Thymus (tissue), 11 donors: ENCODE results near the gene MACROD2. TPM values are rescaled to one million over a fixed set of nuclear protein-coding genes. Genes with fewer than 3 reads are reported as not detected.
"Not testable (repeated sequence)": the region's sequence is repeated elsewhere in the genome, so short reads cannot be mapped to it uniquely, and the experiment has no call there.

Source experiments
- DNase-seq, 9 donors: peaks; one replicate each; pipeline ENCODE4 v3.0.0-alpha.2; 2013; ENCODE audit warnings: low spot score in 9 of 9, low read depth in 6 of 9, missing footprints in 1 of 9
- H3K27ac ChIP-seq, 2 donors: one replicate each; pipeline ENCODE4 v1.5.1; 2013; ENCODE audit warnings: control low read depth in 1 of 2, low read depth in 1 of 2, low read length in 1 of 2, mild to moderate bottlenecking in 1 of 2, moderate library complexity in 1 of 2
- H3K27me3 ChIP-seq, 2 donors: one replicate each; pipeline ENCODE4 v1.5.1; 2013; ENCODE audit warnings: low read length in 1 of 2; ENCODE audit not compliant: control insufficient read depth in 2 of 2, insufficient read depth in 1 of 2
- H3K36me3 ChIP-seq, 2 donors: one replicate each; pipeline ENCODE4 v1.5.1; 2013; ENCODE audit warnings: low read length in 1 of 2, mild to moderate bottlenecking in 1 of 2, moderate library complexity in 1 of 2; ENCODE audit not compliant: control insufficient read depth in 2 of 2, insufficient read depth in 2 of 2
- H3K4me1 ChIP-seq, 2 donors: one replicate each; pipeline ENCODE4 v1.5.1; 2013; ENCODE audit warnings: low read length in 2 of 2; ENCODE audit not compliant: control insufficient read depth in 2 of 2, insufficient read depth in 2 of 2
- H3K4me3 ChIP-seq, 2 donors: one replicate each; pipeline ENCODE4 v1.5.1; 2013; ENCODE audit warnings: low read length in 2 of 2, control low read depth in 1 of 2, mild to moderate bottlenecking in 1 of 2
- H3K9me3 ChIP-seq, 2 donors: one replicate each; pipeline ENCODE4 v1.5.1; 2013; ENCODE audit warnings: low read length in 1 of 2, mild to moderate bottlenecking in 1 of 2; ENCODE audit not compliant: control insufficient read depth in 2 of 2, insufficient read depth in 1 of 2
- WGBS: extraction: QIAGEN DNeasy Blood & Tissue Kit; methylation state at CpG from one replicate; pipeline ENCODE4 v1.1.7; 2013; 5-methylcytosine and 5-hydroxymethylcytosine counted together
- polyA plus RNA-seq: library from polyadenylated mRNA; stranded (reverse); fragments of 200-250 nt; gene quantifications from one replicate; pipeline ENCODE4 v1.2.3, GENCODE V29; 2013
- total RNA-seq: library from RNA; stranded (reverse); fragments of 120-200 nt; gene quantifications from one replicate; pipeline ENCODE4 v1.2.4, GENCODE V29; 2013
- donor health status: healthy.

MACROD2 gene
- total and polyA plus RNA-seq, 2 donors, result 1.6 to 4.2 TPM

- Histone ChIP-seq H3K27ac (no peak overlapping the region), H3K4me3 (no peak overlapping the region), H3K4me1 (no peaks in the 10 kb centered on the region), H3K9me3 (no peaks in the 10 kb centered on the region), H3K36me3 (no peaks in the 10 kb centered on the region), H3K27me3 (no peaks in the 10 kb centered on the region)
- no peak for DNase-seq
- 90% methylated on average over 5 of the region's 5 CpGs for whole genome bisulfite sequencing
These were observed 1812.0 kb downstream of the MACROD2 start for GRCh38 chr20:15807271-15807670.

GRCh38 chr20:15807771-15808170, 1812.5 kb downstream of the MACROD2 start:
- not testable (repeated sequence) for H3K27ac ChIP-seq

GRCh38 chr20:15811951-15812350, 1816.6 kb downstream of the MACROD2 start:
- no peak overlapping the region for H3K4me3 ChIP-seq

More at GRCh38 chr20:15807771-15808170, 1812.5 kb downstream of the MACROD2 start:
- not testable (repeated sequence) for H3K4me1 ChIP-seq, DNase-seq, H3K27me3 ChIP-seq, H3K4me3 ChIP-seq, H3K36me3 ChIP-seq, H3K9me3 ChIP-seq
- 95% methylated on average over 8 of the region's 8 CpGs for WGBS

DNA sequence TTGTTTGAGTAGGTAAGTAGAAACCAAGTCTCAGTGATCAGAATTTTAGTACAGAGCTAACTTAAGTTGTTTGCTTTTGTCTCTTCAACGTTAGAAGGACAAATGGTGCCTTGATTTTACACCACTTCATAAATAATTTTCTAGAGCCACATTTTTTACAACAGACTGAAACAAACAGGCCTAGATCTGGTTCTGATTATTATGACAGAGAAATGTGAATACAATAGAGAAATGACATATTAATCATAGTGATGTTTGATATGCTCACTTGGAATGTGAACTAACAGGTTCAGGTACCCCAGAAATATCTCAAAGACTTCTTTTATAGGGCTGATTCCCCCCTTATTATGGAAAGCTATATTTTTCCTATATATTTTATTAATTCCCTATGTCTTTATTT, 1817.4 kb downstream of the MACROD2 start:
- Histone ChIP-seq H3K4me1 (no peaks in the 10 kb centered on the region), H3K27me3 (no peaks in the 10 kb centered on the region), H3K36me3 (no peaks in the 10 kb centered on the region), H3K4me3 (no peak overlapping the region), H3K27ac (no peak overlapping the region), H3K9me3 (no peaks in the 10 kb centered on the region)
- DNase-seq, result no peak
- 90% methylated on average over 1 of the region's 1 CpG for WGBS

More at GRCh38 chr20:15811951-15812350, 1816.6 kb downstream of the MACROD2 start:
- no peaks in the 10 kb centered on the region for H3K27me3 ChIP-seq
- no peak overlapping the region for H3K27ac ChIP-seq
- no peaks in the 10 kb centered on the region for H3K4me1 ChIP-seq
- H3K36me3 ChIP-seq, result no peaks in the 10 kb centered on the region
- WGBS, result 84% methylated on average over 2 of the region's 2 CpGs
- DNase-seq, result no peak
- no peaks in the 10 kb centered on the region for H3K9me3 ChIP-seq

DNA sequence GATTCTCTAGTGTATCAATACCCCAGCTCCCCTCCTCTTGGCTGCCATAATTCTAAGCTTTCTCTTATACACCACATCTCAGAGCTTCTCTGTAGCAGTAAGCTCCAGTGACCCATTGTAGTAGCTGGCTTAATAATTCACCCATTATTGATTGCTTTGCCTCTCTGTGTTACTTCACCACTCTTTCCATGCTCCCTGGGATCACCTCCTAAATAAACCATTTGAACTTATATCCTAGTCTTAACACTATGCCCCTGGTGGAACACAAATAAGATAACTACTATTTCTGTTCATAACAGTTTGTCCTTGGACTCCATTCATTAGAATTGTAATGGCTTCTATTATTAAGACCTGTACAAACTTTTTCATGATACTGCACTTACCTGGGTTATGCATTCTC, 1819.0 kb downstream of the MACROD2 start:
- H3K27me3 ChIP-seq, result no peaks in the 10 kb centered on the region

GRCh38 chr20:15814911-15815310, 1819.6 kb downstream of the MACROD2 start:
- Histone ChIP-seq H3K27me3 (no peaks in the 10 kb centered on the region), H3K36me3 (no peaks in the 10 kb centered on the region), H3K4me1 (no peaks in the 10 kb centered on the region), H3K27ac (no peak overlapping the region), H3K4me3 (no peak overlapping the region), H3K9me3 (no peaks in the 10 kb centered on the region)
- WGBS, result 75% methylated on average over 2 of the region's 2 CpGs
- no peak for DNase-seq

More for the DNA sequence above, 1819.0 kb downstream of the MACROD2 start:
- no peaks in the 10 kb centered on the region for H3K9me3 ChIP-seq
- H3K36me3 ChIP-seq, result no peaks in the 10 kb centered on the region
- H3K4me1 ChIP-seq, result no peaks in the 10 kb centered on the region
- no peak for DNase-seq
- no peak overlapping the region for H3K27ac ChIP-seq
- H3K4me3 ChIP-seq, result no peak overlapping the region

DNA sequence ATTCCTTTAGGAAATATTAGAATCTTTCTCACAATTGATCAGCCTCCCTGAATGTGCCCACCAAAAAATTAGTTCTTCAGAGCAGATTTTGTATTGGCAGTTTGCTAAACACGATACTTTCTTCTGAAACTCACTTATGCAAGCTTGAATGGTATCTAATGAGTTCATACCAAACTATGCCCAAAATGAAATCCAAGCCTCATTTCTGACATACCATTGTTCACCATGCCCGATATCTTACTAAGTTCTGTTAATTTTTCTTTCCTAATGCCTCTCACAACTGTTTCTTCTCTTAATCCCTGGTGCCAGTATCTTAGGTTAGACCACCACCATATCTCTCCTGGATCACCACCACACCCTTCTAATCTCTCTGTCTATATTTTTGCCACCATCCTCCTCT, 1822.0 kb downstream of the MACROD2 start:
- Histone ChIP-seq H3K4me1 (no peaks in the 10 kb centered on the region), H3K27me3 (no peaks in the 10 kb centered on the region), H3K9me3 (no peaks in the 10 kb centered on the region), H3K4me3 (no peak overlapping the region), H3K27ac (no peak overlapping the region), H3K36me3 (no peaks in the 10 kb centered on the region)
- 87% methylated on average over 2 of the region's 2 CpGs for WGBS
- no peak for DNase-seq

- Histone ChIP-seq H3K4me3 (no peak overlapping the region), H3K9me3 (no peaks in the 10 kb centered on the region), H3K4me1 (no peaks in the 10 kb centered on the region), H3K27me3 (no peaks in the 10 kb centered on the region), H3K27ac (no peak overlapping the region), H3K36me3 (no peaks in the 10 kb centered on the region)
- WGBS, result 80% methylated on average over 4 of the region's 4 CpGs
- no peak for DNase-seq
These were observed 1823.3 kb downstream of the MACROD2 start for GRCh38 chr20:15818651-15819071.

DNA sequence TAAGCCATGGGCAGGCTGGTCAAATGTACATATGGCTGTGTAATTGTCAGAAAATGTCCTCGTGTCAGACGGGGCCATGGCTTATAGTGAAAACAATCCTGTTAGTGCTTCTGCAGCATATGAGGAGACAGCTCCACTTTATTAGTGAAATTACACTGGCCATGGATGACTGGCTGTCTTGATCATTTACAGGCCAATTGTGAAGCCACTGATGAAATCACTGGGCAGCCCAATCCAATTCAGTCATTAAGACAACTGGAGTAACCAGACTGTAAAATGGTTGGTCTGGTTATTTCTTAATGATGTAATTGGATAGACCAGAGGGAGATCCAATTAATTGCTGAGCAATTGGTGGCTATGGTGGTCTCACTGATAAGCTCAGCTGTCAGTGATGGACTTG, 1828.4 kb downstream of the MACROD2 start:
- no peaks in the 10 kb centered on the region for H3K27me3 ChIP-seq
- H3K4me3 ChIP-seq, result no peak overlapping the region
- H3K9me3 ChIP-seq, result no peaks in the 10 kb centered on the region
- no peaks in the 10 kb centered on the region for H3K36me3 ChIP-seq
- 68% methylated on average over 2 of the region's 2 CpGs for whole genome bisulfite sequencing
- no peak for DNase-seq
- no peak overlapping the region for H3K27ac ChIP-seq
- H3K4me1 ChIP-seq, result no peaks in the 10 kb centered on the region

DNA sequence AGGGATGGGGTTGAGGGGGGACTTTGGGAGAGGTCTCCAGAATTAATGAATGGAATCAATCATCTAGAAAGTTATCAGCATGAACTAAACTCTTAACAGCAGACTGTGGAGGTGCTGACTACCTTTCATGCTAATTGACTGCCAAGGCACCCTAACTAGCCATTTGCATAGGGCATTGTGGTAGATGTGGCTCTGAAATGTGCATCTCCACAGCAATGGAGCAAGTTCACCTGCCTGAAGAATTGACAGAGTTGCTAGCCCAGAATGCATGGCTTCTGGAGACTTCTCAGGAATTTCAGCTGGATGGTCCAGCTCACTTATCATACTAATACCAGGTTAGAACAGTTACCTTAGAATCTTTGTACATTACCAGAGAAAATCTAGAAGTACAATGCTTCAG, 1832.3 kb downstream of the MACROD2 start:
- Histone ChIP-seq H3K27ac (no peak overlapping the region), H3K4me3 (no peak overlapping the region), H3K4me1 (no peaks in the 10 kb centered on the region), H3K9me3 (no peaks in the 10 kb centered on the region), H3K27me3 (no peaks in the 10 kb centered on the region), H3K36me3 (no peaks in the 10 kb centered on the region)
- DNase-seq, result no peak
